Ectodermal cell (in vitro differentiated cells): ENCODE measurements around the gene PTCH2.
"Not testable (repeated sequence)": the region's sequence is repeated elsewhere in the genome, so short reads cannot be mapped to it uniquely, and the experiment has no call there.

Experiments
- H3K27ac ChIP-seq: 2 replicates; pipeline ENCODE4 v1.7.0; 2013; ENCODE audit warnings: mild to moderate bottlenecking, low read depth, low read length; ENCODE audit not compliant: insufficient read depth, poor library complexity, severe bottlenecking
- H3K27me3 ChIP-seq: 2 replicates; pipeline ENCODE4 v1.7.0; 2013; ENCODE audit warnings: mild to moderate bottlenecking, low read length; ENCODE audit not compliant: insufficient read depth, control insufficient read depth, poor library complexity, severe bottlenecking
- H3K36me3 ChIP-seq: one replicate; pipeline ENCODE4 v1.7.0; 2013; ENCODE audit warnings: low read length; ENCODE audit not compliant: control insufficient read depth, insufficient read depth
- H3K4me1 ChIP-seq: one replicate; pipeline ENCODE4 v1.7.0; 2013; ENCODE audit warnings: low read length; ENCODE audit not compliant: control insufficient read depth, insufficient read depth
- H3K4me3 ChIP-seq: 2 replicates; pipeline ENCODE4 v1.7.0; 2013; ENCODE audit warnings: low read depth, low read length, control low read depth; ENCODE audit not compliant: insufficient read depth
- H3K9me3 ChIP-seq: 2 replicates; pipeline ENCODE4 v1.7.0; 2013; ENCODE audit warnings: mild to moderate bottlenecking, low read length, moderate library complexity; ENCODE audit not compliant: control insufficient read depth
- WGBS, 2 experiments: methylation state at CpG; one replicate each; pipeline ENCODE4 v1.1.7; 2013; ENCODE audit warnings: missing lambda C conversion rate in 2 of 2; 5-methylcytosine and 5-hydroxymethylcytosine counted together

PTCH2 gene

DNA sequence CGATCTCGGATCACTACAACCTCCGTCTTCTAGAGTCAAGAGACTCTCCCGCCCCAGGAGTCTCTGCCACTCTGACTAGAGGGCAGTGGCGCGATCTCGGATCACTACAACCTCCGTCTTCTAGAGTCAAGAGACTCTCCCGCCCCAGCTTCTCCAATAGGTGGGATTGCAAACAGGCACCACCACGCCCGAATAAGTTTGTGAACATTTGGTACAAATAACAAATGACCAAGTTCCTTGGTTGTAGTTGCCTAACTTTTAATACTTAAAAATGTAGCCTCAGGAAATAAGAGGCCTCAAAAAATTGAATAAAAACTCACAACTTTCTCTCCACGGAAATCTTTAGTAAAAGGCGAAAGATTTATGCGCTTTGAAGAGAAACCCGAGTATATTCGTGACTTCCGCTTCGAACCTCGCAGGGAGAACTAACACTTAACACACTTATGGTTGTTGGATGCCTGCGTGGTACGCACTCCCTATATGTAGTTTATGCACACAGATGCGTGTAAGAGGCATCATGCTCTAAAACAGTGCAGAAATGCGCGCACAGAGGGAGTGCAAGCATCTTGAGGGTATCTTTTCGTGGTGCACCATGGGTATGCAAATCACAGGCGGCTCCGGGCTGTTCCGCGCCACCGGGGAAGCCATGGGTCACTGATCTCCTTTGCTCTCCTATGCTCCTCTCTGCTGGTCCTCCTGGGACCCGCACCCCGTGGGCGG, 23.3 kb downstream of the PTCH2 start:
- Histone ChIP-seq H3K36me3 (no peaks in the 10 kb centered on the region), H3K27ac (peak overlapping the region; percentile 100), H3K9me3 (no peaks in the 10 kb centered on the region), H3K4me3 (peak overlapping the region; percentile 29), H3K4me1 (no peaks in the 10 kb centered on the region), H3K27me3 (no peaks in the 10 kb centered on the region)
- 0 to 1% methylated on average over 33 of the region's 33 CpGs for WGBS, 2 experiments

DNA sequence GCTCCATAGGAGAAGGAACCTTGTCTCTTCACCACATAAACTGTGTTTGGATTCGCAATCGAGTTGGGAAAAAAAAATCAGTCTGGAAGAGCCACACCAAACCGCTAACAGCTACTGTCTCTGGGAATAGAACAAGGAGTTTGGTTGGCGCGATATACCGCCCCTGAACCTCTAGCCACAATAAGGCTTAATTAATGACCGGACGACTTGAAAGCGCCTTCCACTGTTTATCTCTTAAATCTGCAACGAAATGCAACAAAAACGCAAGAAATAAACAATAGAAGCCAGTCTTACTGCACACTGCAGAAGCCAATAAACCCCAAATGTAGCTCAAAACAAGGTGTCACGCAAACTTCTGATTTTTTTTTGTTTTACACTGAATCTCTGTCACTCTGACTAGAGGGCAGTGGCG, 23.9 kb downstream of the PTCH2 start:
- no peaks in the 10 kb centered on the region for H3K36me3 ChIP-seq
- H3K4me1 ChIP-seq = no peaks in the 10 kb centered on the region
- peak overlapping the region; percentile 0 for H3K4me3 ChIP-seq
- WGBS, 2 experiments = 37 to 38% methylated on average over 13 of the region's 13 CpGs
- no peaks in the 10 kb centered on the region for H3K27me3 ChIP-seq
- no peaks in the 10 kb centered on the region for H3K9me3 ChIP-seq
- H3K27ac ChIP-seq = peak overlapping the region; percentile 100

DNA sequence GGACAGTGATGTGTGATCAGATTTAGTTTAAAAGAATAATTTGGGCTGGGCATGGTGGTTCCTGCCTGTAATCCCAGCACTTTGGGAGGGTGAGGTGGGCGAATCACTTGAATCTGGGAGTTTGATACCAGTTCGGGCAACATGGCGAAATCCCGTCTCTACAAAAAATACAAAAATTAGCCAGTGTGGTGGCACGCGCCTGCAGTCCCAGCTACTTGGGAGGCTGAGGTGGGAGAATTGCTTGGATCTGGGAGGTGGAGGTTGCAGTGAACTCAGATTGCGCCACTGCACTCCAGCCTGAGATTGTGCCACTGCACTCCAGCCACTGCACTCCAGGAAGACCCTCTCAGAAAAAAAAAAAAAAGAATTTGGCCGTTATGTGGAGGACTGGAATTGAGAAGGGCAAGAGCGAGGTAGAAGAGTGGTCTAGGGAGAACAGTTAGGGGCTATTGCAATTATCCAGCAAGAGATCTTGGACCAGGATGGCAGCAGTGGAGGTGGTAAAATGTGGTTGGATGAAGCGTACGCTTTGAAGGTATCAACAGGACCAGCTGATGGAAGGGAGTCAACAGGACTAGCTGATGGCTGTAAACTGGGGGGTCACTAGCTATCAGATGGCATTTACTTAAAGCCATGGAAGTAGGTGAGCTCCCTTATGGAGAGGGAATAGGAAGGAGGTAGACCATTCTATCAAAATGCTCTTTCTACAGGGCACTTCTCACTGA, 25.1 kb downstream of the PTCH2 start:
- no peaks in the 10 kb centered on the region for H3K27me3 ChIP-seq
- no peaks in the 10 kb centered on the region for H3K36me3 ChIP-seq
- H3K9me3 ChIP-seq = no peaks in the 10 kb centered on the region
- no peak overlapping the region for H3K4me3 ChIP-seq
- peaks cover 2% of the 10 kb centered on the region for H3K4me1 ChIP-seq
- H3K27ac ChIP-seq = no peak overlapping the region
- WGBS, 2 experiments = 94 to 95% methylated on average over 11 of the region's 11 CpGs

DNA sequence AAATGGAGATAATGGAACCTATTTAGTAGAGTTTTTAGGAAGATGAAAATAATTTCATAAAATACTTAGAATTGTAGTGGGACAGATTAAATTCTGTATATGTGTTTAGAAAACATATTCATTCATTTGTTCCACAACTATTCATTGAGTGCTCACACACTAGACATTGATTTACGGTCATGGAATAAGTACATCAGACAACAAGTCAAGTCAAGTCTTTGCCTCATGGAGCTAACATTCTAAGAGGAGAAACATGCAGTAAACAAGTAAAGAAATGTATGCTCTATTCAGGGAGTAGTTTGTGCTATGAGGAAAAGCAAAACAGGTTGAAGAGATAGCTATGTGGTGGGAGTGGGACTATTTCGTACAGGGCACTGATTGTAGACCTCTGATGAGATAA, 25.7 kb downstream of the PTCH2 start:
- Histone ChIP-seq H3K4me3 (no peak overlapping the region), H3K9me3 (no peaks in the 10 kb centered on the region), H3K4me1 (peaks cover 5% of the 10 kb centered on the region), H3K27ac (no peak overlapping the region), H3K27me3 (no peaks in the 10 kb centered on the region), H3K36me3 (no peaks in the 10 kb centered on the region)
- WGBS, 2 experiments = 95 to 98% methylated on average over 2 of the region's 2 CpGs

DNA sequence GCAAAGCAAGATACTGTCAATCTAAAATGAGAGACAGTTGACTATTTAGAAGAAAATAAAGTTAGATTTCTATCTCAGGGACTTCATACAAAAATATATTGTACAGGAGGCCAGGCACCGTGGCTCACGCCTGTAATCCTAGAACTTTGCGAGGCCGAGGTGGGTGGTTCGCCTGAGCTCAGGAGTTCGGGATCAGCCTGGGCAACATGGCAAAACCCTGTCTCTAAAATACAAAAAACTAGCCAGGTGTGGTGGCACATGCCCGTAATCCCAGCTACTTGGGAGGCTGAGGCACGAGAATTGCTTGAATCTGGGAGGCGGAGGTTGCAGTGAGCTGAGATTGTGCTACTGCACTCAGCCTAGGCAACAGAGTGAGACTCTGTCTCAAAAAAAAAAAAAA, 27.1 kb downstream of the PTCH2 start:
- H3K4me1 ChIP-seq, H3K4me3 ChIP-seq, H3K9me3 ChIP-seq, H3K27ac ChIP-seq, H3K36me3 ChIP-seq, H3K27me3 ChIP-seq: not testable (repeated sequence)
- 92 to 96% methylated on average over 9 of the region's 9 CpGs for WGBS, 2 experiments

DNA sequence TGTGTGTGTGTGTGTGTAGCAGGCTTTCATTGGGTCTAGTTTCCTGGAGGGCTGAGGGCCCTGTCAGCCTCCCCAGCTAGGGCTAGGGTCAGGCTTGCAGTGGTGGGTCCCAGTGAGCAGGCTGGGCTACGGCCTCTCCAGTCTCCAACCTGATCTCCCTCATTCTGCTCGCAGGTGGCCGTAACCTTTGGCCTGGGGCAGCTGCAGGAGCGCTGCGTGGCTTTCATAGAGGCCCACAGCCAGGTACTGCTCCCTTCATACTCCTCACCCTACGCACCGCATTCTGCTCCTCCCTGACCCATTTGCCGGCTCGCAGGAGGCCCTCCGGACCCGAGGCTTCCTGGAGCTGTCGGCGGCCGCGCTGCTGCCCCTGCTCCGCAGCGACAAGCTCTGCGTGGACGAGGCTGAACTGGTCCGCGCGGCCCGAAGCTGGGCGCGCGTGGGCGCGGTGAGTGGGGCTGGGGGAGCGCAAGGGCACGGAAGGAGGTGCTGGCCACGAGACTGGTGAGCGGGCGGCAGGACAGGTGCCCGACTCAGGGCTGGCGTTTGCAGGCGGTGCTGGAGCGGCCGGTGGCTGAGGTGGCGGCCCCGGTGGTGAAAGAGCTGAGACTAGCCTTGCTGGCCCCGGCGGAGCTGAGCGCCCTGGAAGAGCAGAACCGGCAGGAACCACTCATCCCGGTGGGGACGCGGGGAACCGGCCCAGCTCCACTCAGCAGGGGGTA, 30.1 kb downstream of the PTCH2 start:
- Histone ChIP-seq H3K4me3 (no peak overlapping the region), H3K27me3 (no peaks in the 10 kb centered on the region), H3K27ac (no peak overlapping the region), H3K36me3 (no peaks in the 10 kb centered on the region), H3K4me1 (peaks cover 25% of the 10 kb centered on the region), H3K9me3 (no peaks in the 10 kb centered on the region)
- 91 to 92% methylated on average over 48 of the region's 48 CpGs for WGBS, 2 experiments

DNA sequence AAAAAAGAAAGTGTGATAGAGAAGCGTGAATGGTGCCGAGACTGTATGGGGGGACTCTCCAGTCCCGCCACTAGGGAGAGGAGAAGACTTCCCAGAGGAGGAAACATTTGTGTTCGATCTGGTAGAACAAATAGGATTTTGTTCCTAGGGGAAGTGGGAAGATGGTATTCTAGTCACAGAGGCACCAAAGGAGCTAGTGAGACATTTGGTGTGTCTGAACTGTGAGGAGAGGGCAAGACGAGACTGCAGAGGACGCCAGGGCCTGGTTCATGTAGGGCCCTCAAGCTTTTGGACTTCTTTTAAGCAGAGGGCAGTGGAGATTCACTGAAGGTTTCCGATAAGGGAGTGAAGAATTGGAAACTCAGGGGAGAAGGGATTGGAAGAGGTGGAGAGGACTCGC, 31.8 kb downstream of the PTCH2 start:
- H3K9me3 ChIP-seq = no peaks in the 10 kb centered on the region
- no peak overlapping the region for H3K4me3 ChIP-seq
- no peak overlapping the region for H3K27ac ChIP-seq
- H3K36me3 ChIP-seq = no peaks in the 10 kb centered on the region
- 82 to 87% methylated on average over 8 of the region's 8 CpGs for WGBS, 2 experiments
- H3K4me1 ChIP-seq = peaks cover 42% of the 10 kb centered on the region
- H3K27me3 ChIP-seq = no peaks in the 10 kb centered on the region

DNA sequence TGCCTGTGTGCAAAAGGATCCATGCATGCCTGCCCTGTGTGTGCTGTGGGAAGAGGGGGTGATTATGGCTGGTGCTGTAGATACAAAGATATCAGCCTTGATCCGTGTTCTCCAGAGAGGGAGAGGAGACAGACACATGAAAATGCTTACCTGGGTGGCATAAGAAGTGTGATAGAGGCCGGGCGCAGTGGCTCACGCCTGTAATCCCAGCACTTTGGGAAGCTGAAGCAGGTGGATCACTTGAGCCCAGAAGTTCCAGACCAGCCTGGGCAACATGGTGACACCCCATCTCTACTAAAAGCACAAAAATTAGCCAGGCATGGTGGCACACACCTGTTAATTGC, 32.3 kb downstream of the PTCH2 start:
- not testable (repeated sequence) for H3K36me3 ChIP-seq, H3K4me3 ChIP-seq, H3K27me3 ChIP-seq, H3K9me3 ChIP-seq, H3K27ac ChIP-seq
- 91 to 95% methylated on average over 4 of the region's 4 CpGs for WGBS, 2 experiments
- H3K4me1 ChIP-seq = peaks cover 42% of the 10 kb centered on the region

DNA sequence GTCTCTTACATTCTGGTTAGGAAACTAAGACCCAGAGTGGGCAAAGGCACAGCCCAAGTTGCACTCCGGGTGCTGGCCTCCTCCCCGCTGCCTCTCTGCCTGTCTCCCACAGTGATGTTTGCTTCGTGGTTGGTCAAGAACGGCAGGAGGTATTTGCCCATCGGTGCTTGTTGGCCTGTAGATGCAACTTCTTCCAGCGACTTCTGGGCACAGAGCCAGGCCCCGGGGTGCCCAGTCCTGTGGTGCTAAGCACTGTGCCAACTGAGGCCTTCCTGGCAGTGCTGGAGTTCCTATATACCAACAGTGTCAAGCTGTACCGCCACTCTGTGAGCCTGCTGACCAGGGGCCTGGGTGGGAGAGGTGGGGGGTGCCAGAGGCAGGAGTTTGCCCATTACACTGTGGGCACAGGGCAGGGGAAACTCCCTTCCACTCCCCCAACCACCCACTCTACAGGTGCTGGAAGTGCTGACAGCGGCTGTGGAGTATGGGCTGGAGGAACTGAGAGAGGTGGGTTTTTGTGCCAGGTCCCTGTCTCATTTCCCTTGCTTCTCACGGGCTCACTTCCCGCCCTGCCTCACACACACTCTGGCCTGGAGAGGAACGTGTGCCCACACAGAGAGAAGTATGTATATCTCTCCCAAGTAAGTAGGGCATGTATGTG, 32.8 kb downstream of the PTCH2 start:
- H3K36me3 ChIP-seq = peaks cover 7% of the 10 kb centered on the region
- no peaks in the 10 kb centered on the region for H3K27me3 ChIP-seq
- H3K4me1 ChIP-seq = peaks cover 42% of the 10 kb centered on the region
- no peak overlapping the region for H3K27ac ChIP-seq
- H3K4me3 ChIP-seq = no peak overlapping the region
- WGBS, 2 experiments = 91 to 94% methylated on average over 12 of the region's 12 CpGs
- H3K9me3 ChIP-seq = no peaks in the 10 kb centered on the region
